CD14-positive monocyte (primary cell): ENCODE results near the gene TACC3. TPM values are rescaled to one million over a fixed set of nuclear protein-coding genes. Genes with fewer than 3 reads are reported as not detected.
A peak's percentile ranks its signal among the peaks of the same experiment; 100 is the strongest.

Source experiments
- DNase-seq, 3 donors: peaks; one replicate each; pipeline ENCODE4 v3.0.0-alpha.2; 2011 to 2022
- H2AFZ ChIP-seq: 2 replicates; pipeline ENCODE4 v1.6.0; 2012; ENCODE audit warnings: mild to moderate bottlenecking, low read depth, low read length, inconsistent platforms; ENCODE audit not compliant: insufficient read depth, poor library complexity, severe bottlenecking
- H3K27ac ChIP-seq, 2 donors: 1 replicate in 1 of 2; 2 replicates in 1 of 2; pipeline ENCODE4 v1.5.1; 2012 to 2013; ENCODE audit warnings: low read length in 2 of 2, control low read depth in 1 of 2, inconsistent platforms in 1 of 2, low read depth in 1 of 2, mild to moderate bottlenecking in 1 of 2
- H3K27me3 ChIP-seq, 2 donors: one replicate each; pipeline versions ENCODE4 v1.6.0 to v1.6.1; 2011 to 2013; ENCODE audit warnings: low read length in 2 of 2; ENCODE audit not compliant: control insufficient read depth in 2 of 2, insufficient read depth in 2 of 2
- H3K36me3 ChIP-seq, 2 donors: replicated peaks in 1 of 2; 1 replicate in 1 of 2; 2 replicates in 1 of 2; pipeline versions ENCODE4 v1.5.1 to v1.6.1; 2012 to 2013; ENCODE audit warnings: low read length in 2 of 2, control low read depth in 1 of 2, inconsistent platforms in 1 of 2, mild to moderate bottlenecking in 1 of 2; ENCODE audit not compliant: insufficient read depth in 2 of 2, control insufficient read depth in 1 of 2
- H3K4me1 ChIP-seq, 2 donors: 1 replicate in 1 of 2; 2 replicates in 1 of 2; pipeline versions ENCODE4 v1.5.1 to v1.6.1; 2012 to 2013; ENCODE audit warnings: low read length in 2 of 2, control low read depth in 1 of 2, inconsistent platforms in 1 of 2, mild to moderate bottlenecking in 1 of 2, moderate library complexity in 1 of 2; ENCODE audit not compliant: insufficient read depth in 2 of 2, control insufficient read depth in 1 of 2
- H3K4me2 ChIP-seq: replicated peaks from 2 replicates; pipeline ENCODE3; 2012; ENCODE audit warnings: low read length, moderate library complexity, mild to moderate bottlenecking; ENCODE audit not compliant: poor library complexity, severe bottlenecking; ENCODE audit errors: extremely low read depth
- H3K4me3 ChIP-seq, 3 experiments: fragments of 200-600 bp in 1 of 3; sonication (generic) in 1 of 3; replicated peaks in 1 of 3; 1 replicate in 2 of 3; 2 replicates in 1 of 3; pipeline ENCODE4 v1.5.1; 2011 to 2013; ENCODE audit warnings: low read length in 3 of 3, mild to moderate bottlenecking in 3 of 3, control low read depth in 2 of 3, low read depth in 2 of 3, inconsistent platforms in 1 of 3, moderate library complexity in 1 of 3
- H3K79me2 ChIP-seq: 2 replicates; pipeline ENCODE4 v1.6.0; 2012; ENCODE audit warnings: mild to moderate bottlenecking, control low read depth, inconsistent platforms, low read length, moderate library complexity; ENCODE audit not compliant: insufficient read depth
- H3K9ac ChIP-seq: 2 replicates; pipeline ENCODE4 v1.6.0; 2017; ENCODE audit warnings: low read length, mild to moderate bottlenecking; ENCODE audit not compliant: insufficient read depth, poor library complexity, severe bottlenecking
- H3K9me3 ChIP-seq, 2 donors: replicated peaks in 1 of 2; 1 replicate in 1 of 2; 2 replicates in 1 of 2; pipeline versions ENCODE4 v1.5.1 to v1.6.1; 2012 to 2013; ENCODE audit warnings: low read length in 2 of 2, control low read depth in 1 of 2; ENCODE audit not compliant: control insufficient read depth in 1 of 2, insufficient read depth in 1 of 2
- H4K20me1 ChIP-seq: 2 replicates; pipeline ENCODE4 v1.6.0; 2012; ENCODE audit warnings: mild to moderate bottlenecking, low read length, control low read depth, moderate library complexity; ENCODE audit not compliant: insufficient read depth
- H3K27ac Mint-ChIP-seq, 7 donors: one replicate each; pipeline ENCODE4 v1.8.0; 2020; ENCODE audit warnings: mild to moderate bottlenecking in 7 of 7, mixed read lengths in 7 of 7, moderate library complexity in 6 of 7, inconsistent platforms in 2 of 7
- H3K27me3 Mint-ChIP-seq, 3 donors: one replicate each; pipeline ENCODE4 v1.8.0; 2021 to 2022; ENCODE audit warnings: low read depth in 3 of 3, mild to moderate bottlenecking in 3 of 3, mixed read lengths in 3 of 3, moderate library complexity in 3 of 3, inconsistent platforms in 1 of 3
- H3K36me3 Mint-ChIP-seq, 2 donors: one replicate each; pipeline ENCODE4 v1.8.0; 2020; ENCODE audit warnings: mixed read lengths in 2 of 2, inconsistent platforms in 1 of 2, mild to moderate bottlenecking in 1 of 2
- H3K4me1 Mint-ChIP-seq: one replicate; pipeline ENCODE4 v1.8.0; 2020; ENCODE audit warnings: mild to moderate bottlenecking, mixed read lengths
- H3K4me3 Mint-ChIP-seq, 2 donors: one replicate each; pipeline ENCODE4 v1.8.0; 2020; ENCODE audit warnings: mild to moderate bottlenecking in 2 of 2, mixed read lengths in 2 of 2, moderate library complexity in 1 of 2
- H3K9me3 Mint-ChIP-seq, 7 donors: one replicate each; pipeline ENCODE4 v1.8.0; 2020 to 2022; ENCODE audit warnings: mixed read lengths in 7 of 7, mild to moderate bottlenecking in 6 of 7, moderate library complexity in 6 of 7, inconsistent platforms in 2 of 7
- CTCF ChIP-seq: fragments of 200-600 bp; IDR thresholded peaks from one replicate; pipeline ENCODE4 v1.8.0; 2022; ENCODE audit warnings: antibody characterized with exemption, mild to moderate bottlenecking
- WGBS: methylation state at CpG from one replicate; pipeline ENCODE4 v1.1.5; 2013; ENCODE audit warnings: missing lambda C conversion rate; ENCODE audit not compliant: insufficient coverage; 5-methylcytosine and 5-hydroxymethylcytosine counted together
- intact Hi-C, 2 donors: fragments of 100-400 bp; cut with micrococcal nuclease; formaldehyde crosslinking; loops; one replicate each; pipeline versions ENCODE4 v1.15.0 to v1.15.1; 2023
- polyA plus RNA-seq, 3 donors: library from polyadenylated mRNA; depleted of rRNA in 1 of 3; unstranded in 2 of 3; stranded (reverse) in 1 of 3; fragments of 300-500 nt in 2 of 3; fragments of >200 nt in 1 of 3; fragmentation: Illumina TruSeq in 2 of 3; gene quantifications; 1 replicate in 2 of 3; 2 replicates in 1 of 3; pipeline ENCODE4 v1.2.3, GENCODE V29; 2012 to 2021

The TACC3 gene
- polyA plus RNA-seq, 3 donors, result 43.7 to 84.2 (median 56.6) TPM

GRCh38 chr4:1747603-1747967 is 26.3 kb downstream of the TACC3 start:
- H3K4me1 ChIP-seq, result peaks cover 13 to 15% of the 10 kb centered on the region in 2 donors
- Mint-ChIP-seq H3K36me3 (peaks cover 25 to 32% of the 10 kb centered on the region in 2 donors), H3K4me1 (peaks cover 3% of the 10 kb centered on the region), H3K9me3 (peaks cover 0 to 4% (median 0%) of the 10 kb centered on the region in 7 donors), H3K27me3 (peaks cover 1 to 6% (median 1%) of the 10 kb centered on the region in 3 donors), H3K27ac (no peak overlapping the region), H3K4me3 (no peak overlapping the region)
- DNase-seq, result no peak
- H3K4me2 ChIP-seq, result no peak overlapping the region
- peaks cover 22 to 32% of the 10 kb centered on the region in 2 donors for H3K36me3 ChIP-seq
- no peak overlapping the region for H3K9ac ChIP-seq
- H2AFZ ChIP-seq, result no peak overlapping the region
- TF ChIP-seq CTCF, result no peak
- peaks cover 0 to 6% of the 10 kb centered on the region in 2 donors for H3K27me3 ChIP-seq
- H3K9me3 ChIP-seq, result no peaks in the 10 kb centered on the region
- no peak overlapping the region for H3K4me3 ChIP-seq
- WGBS, result 81% methylated on average over 14 of the region's 16 CpGs
- intact Hi-C loops, result loop anchor here (2.0 to 5.0 kb wide), 2 partner anchors 150 to 151 kb away; no protein-coding TSS in a partner anchor
- no peaks in the 10 kb centered on the region for H3K79me2 ChIP-seq
- H3K27ac ChIP-seq, result no peak overlapping the region
- peaks cover 10% of the 10 kb centered on the region for H4K20me1 ChIP-seq

GRCh38 chr4:1748465-1748995 is 27.2 kb downstream of the TACC3 start:
- no peaks in the 10 kb centered on the region for H3K9me3 ChIP-seq
- peaks cover 23 to 24% of the 10 kb centered on the region in 2 donors for H3K4me1 ChIP-seq
- H3K27me3 Mint-ChIP-seq, result peaks cover 0 to 6% (median 1%) of the 10 kb centered on the region in 3 donors
- peaks cover 16 to 23% of the 10 kb centered on the region in 2 donors for H3K36me3 ChIP-seq
- WGBS, result 2% methylated on average over 15 of the region's 29 CpGs
- no peak overlapping the region for H3K4me3 Mint-ChIP-seq
- peak; percentile 51 to 56 (median 54) for DNase-seq
- H3K4me3 ChIP-seq, result no peak overlapping the region
- H3K27me3 ChIP-seq, result peaks cover 0 to 6% of the 10 kb centered on the region in 2 donors
- peaks cover 10% of the 10 kb centered on the region for H4K20me1 ChIP-seq
- H3K9ac ChIP-seq, result no peak overlapping the region
- H3K79me2 ChIP-seq, result no peaks in the 10 kb centered on the region
- peak; percentile 90 for TF ChIP-seq CTCF
- intact Hi-C loops, result loop anchor here in 1 of 2 donors (1.0 to 5.0 kb wide), 2 partner anchors 62 to 149 kb away; no protein-coding TSS in a partner anchor
- H3K4me1 Mint-ChIP-seq, result peaks cover 9% of the 10 kb centered on the region
- no peak overlapping the region for H3K27ac ChIP-seq
- peak overlapping the region; percentile 53 for H2AFZ ChIP-seq
- no peak overlapping the region for H3K27ac Mint-ChIP-seq
- peaks cover 0 to 4% (median 0%) of the 10 kb centered on the region in 7 donors for H3K9me3 Mint-ChIP-seq
- peak overlapping the region; percentile 33 for H3K4me2 ChIP-seq
- H3K36me3 Mint-ChIP-seq, result peaks cover 17 to 23% of the 10 kb centered on the region in 2 donors
